GM21526 (cell line): ENCODE data around the gene CNTRL.

Experiments used
- ATAC-seq: cut with Tn5 transposase; IDR thresholded peaks from one replicate; pipeline ENCODE4 v1.9.1; 2021; ENCODE audit warnings: moderate library complexity; ENCODE audit not compliant: unreplicated experiment, low FRiP score

Gene CNTRL

DNA sequence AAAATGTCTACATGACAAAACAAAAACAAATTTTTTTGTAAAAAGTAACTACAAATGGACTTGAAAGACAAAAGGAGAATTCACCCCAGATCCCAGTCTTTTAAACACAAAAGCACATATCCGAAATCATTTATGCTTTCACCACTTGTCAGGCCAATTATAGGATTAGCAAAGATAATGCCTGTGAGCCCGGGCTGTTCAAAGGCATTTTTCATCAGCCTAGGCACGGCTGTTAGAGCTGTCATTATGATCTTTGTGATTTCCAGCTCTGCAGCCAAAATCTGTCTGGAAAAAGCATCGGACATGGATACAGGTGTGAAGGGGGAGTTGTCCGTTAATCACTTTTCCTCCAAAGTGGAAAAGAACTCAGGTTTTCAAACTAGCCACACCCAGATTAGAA is 150.5 kb downstream of the CNTRL start:
- ATAC-seq, result no peak

GRCh38 chr9:121226175-121226574 is 151.4 kb downstream of the CNTRL start:
- no peak for ATAC-seq
